Measurements from ENCODE around the gene TOR4A. TPM values are rescaled to one million over a fixed set of nuclear protein-coding genes. Genes with fewer than 3 reads are reported as not detected.

Gene TOR4A
- total and polyA plus RNA-seq, 9 of the 15 experiments (the other 6 are each of a cell fraction or from before 2014, with no cell fraction given) = 3.9 to 49.2 (median 8.8) TPM

DNA sequence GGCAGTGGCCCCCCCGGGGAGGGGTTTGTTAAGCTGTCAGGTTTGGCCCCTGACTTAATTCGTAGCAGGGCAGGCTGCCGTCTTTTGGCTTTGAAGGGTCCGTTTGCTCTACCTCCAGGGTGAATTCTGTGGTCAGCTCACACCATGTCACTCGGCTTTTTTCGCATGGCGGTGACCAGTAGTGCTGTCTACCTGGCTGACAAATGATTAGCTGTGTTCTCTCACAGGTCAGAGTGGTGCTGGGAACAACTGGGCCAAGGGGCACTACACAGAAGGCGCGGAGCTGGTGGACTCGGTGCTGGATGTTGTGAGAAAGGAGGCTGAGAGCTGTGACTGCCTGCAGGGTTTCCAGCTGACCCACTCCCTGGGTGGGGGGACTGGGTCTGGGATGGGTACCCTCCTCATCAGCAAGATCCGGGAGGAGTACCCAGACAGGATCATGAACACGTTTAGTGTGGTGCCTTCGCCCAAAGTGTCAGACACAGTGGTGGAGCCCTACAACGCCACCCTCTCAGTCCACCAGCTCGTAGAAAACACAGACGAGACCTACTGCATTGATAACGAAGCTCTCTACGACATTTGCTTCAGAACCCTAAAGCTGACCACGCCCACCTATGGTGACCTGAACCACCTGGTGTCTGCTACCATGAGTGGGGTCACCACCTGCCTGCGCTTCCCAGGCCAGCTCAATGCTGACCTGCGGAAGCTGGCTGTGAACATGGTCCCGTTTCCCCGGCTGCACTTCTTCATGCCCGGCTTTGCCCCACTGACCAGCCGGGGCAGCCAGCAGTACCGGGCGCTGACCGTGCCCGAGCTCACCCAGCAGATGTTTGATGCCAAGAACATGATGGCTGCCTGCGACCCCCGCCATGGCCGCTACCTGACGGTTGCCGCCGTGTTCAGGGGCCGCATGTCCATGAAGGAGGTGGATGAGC, 35.0 kb upstream of the TOR4A start (continued):
- TF ChIP-seq CBX8 (IDR thresholded peaks at IDR 0.05; ENCODE audit: borderline replicate concordance, extremely low read depth, low read depth, low read length, poor library complexity, severe bottlenecking) = no peak
- TF ChIP-seq, protein P1, sequence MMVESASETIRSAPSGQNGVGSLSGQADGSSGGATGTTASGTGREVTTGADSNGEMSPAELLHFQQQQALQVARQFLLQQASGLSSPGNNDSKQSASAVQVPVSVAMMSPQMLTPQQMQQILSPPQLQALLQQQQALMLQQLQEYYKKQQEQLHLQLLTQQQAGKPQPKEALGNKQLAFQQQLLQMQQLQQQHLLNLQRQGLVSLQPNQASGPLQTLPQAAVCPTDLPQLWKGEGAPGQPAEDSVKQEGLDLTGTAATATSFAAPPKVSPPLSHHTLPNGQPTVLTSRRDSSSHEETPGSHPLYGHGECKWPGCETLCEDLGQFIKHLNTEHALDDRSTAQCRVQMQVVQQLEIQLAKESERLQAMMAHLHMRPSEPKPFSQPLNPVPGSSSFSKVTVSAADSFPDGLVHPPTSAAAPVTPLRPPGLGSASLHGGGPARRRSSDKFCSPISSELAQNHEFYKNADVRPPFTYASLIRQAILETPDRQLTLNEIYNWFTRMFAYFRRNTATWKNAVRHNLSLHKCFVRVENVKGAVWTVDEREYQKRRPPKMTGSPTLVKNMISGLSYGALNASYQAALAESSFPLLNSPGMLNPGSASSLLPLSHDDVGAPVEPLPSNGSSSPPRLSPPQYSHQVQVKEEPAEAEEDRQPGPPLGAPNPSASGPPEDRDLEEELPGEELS (CRISPR knock-in tag; IDR thresholded peaks at IDR 0.05; ENCODE audit: borderline replicate concordance) = 0 out of 2 replicates have a peak, but pooled peaks have one; percentile 1
- TF ChIP-seq CREB1 (IDR thresholded peaks at IDR 0.05) = no peak
- TF ChIP-seq CREB1 (CRISPR knock-in tag; IDR thresholded peaks at IDR 0.05) = no peak
- TF ChIP-seq ZC3H11A (IDR thresholded peaks at IDR 0.05; ENCODE audit: low read depth, low read length) = no peak
- TF ChIP-seq, protein P2, sequence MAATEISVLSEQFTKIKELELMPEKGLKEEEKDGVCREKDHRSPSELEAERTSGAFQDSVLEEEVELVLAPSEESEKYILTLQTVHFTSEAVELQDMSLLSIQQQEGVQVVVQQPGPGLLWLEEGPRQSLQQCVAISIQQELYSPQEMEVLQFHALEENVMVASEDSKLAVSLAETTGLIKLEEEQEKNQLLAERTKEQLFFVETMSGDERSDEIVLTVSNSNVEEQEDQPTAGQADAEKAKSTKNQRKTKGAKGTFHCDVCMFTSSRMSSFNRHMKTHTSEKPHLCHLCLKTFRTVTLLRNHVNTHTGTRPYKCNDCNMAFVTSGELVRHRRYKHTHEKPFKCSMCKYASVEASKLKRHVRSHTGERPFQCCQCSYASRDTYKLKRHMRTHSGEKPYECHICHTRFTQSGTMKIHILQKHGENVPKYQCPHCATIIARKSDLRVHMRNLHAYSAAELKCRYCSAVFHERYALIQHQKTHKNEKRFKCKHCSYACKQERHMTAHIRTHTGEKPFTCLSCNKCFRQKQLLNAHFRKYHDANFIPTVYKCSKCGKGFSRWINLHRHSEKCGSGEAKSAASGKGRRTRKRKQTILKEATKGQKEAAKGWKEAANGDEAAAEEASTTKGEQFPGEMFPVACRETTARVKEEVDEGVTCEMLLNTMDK (IDR thresholded peaks at IDR 0.05; ENCODE audit: borderline replicate concordance, insufficient read depth, low read depth, low read length, poor library complexity, severe bottlenecking) = no peak
- no peak for TF ChIP-seq KLF13 (tag; IDR thresholded peaks at IDR 0.05; ENCODE audit: borderline replicate concordance, low read depth)
- no peak for TF ChIP-seq MECOM (CRISPR knock-in tag; IDR thresholded peaks at IDR 0.05)
- TF ChIP-seq NR3C1 (CRISPR knock-in tag; IDR thresholded peaks at IDR 0.05) = no peak
- TF ChIP-seq FUS (optimal IDR thresholded peaks at IDR 0.05; ENCODE audit: low read depth, low read length) = no peak
- no peak for TF ChIP-seq ZNF586 (CRISPR knock-in tag; conservative IDR thresholded peaks at IDR 0.05)
- TF ChIP-seq PTTG1 (tag; IDR thresholded peaks at IDR 0.05; ENCODE audit: low read depth) = no peak
- TF ChIP-seq, protein P3, sequence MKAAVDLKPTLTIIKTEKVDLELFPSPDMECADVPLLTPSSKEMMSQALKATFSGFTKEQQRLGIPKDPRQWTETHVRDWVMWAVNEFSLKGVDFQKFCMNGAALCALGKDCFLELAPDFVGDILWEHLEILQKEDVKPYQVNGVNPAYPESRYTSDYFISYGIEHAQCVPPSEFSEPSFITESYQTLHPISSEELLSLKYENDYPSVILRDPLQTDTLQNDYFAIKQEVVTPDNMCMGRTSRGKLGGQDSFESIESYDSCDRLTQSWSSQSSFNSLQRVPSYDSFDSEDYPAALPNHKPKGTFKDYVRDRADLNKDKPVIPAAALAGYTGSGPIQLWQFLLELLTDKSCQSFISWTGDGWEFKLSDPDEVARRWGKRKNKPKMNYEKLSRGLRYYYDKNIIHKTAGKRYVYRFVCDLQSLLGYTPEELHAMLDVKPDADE (conservative IDR thresholded peaks at IDR 0.05; ENCODE audit: control insufficient read depth, low read depth, low read length) = no peak
- TF ChIP-seq, protein P4, sequence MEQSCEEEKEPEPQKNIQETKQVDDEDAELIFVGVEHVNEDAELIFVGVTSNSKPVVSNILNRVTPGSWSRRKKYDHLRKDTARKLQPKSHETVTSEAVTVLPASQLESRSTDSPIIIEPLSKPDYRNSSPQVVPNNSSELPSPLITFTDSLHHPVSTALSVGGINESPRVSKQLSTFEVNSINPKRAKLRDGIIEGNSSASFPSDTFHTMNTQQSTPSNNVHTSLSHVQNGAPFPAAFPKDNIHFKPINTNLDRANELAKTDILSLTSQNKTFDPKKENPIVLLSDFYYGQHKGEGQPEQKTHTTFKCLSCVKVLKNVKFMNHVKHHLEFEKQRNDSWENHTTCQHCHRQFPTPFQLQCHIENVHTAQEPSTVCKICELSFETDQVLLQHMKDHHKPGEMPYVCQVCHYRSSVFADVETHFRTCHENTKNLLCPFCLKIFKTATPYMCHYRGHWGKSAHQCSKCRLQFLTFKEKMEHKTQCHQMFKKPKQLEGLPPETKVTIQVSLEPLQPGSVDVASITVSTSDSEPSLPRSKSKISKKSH (CRISPR knock-in tag; IDR thresholded peaks at IDR 0.05) = no peak
- TF ChIP-seq ZNF274 (IDR thresholded peaks at IDR 0.05; ENCODE audit: borderline replicate concordance, low read depth, low read length) = no peak
- TF ChIP-seq ZNF197 (CRISPR knock-in tag; IDR thresholded peaks at IDR 0.05; ENCODE audit: low read depth) = no peak
- no peak for TF ChIP-seq ZKSCAN1 (IDR thresholded peaks at IDR 0.05; ENCODE audit: low read depth, low read length)
- peak; percentile 61 for TF ChIP-seq CHD1 (IDR thresholded peaks at IDR 0.05; ENCODE audit: low read length)
- no peak for TF ChIP-seq ZBED1 (IDR thresholded peaks at IDR 0.05)
- TF ChIP-seq ZNF134 (CRISPR knock-in tag; conservative IDR thresholded peaks at IDR 0.05) = no peak
- no peak for TF ChIP-seq MBD2 (IDR thresholded peaks at IDR 0.05; ENCODE audit: borderline replicate concordance, low read depth)
